ENCODE measurements around the gene DENND5B.

GRCh38 chr12:31533470-31533869 lies 57.5 kb downstream of the DENND5B start:
- TF ChIP-seq CTCF (IDR thresholded peaks at IDR 0.05; ENCODE audit: low read depth, low read length) = no peak
- no peak for TF ChIP-seq EZH2phosphoT487 (IDR thresholded peaks at IDR 0.05; ENCODE audit: low read depth)
